ENCODE results near the gene PCF11. TPM values are rescaled to one million over a fixed set of nuclear protein-coding genes. Genes with fewer than 3 reads are reported as not detected.

PCF11 gene
- total and polyA plus RNA-seq, 11 donors, result 15.2 to 35.7 (median 25.5) TPM

- no peak for TF ChIP-seq POLR2A (IDR thresholded peaks at IDR 0.05)
- TF ChIP-seq CTCF (IDR thresholded peaks at IDR 0.05), result peak in 4 of 12 donors; percentile 8 to 24 (median 18)
- Histone ChIP-seq H3K36me3 (peaks cover 0 to 7% (median 3%) of the 10 kb centered on the region in 9 donors), H3K4me3 (no peak overlapping the region), H3K27ac (no peak overlapping the region), H3K27me3 (no peaks in the 10 kb centered on the region), H3K9me3 (no peaks in the 10 kb centered on the region), H3K4me1 (no peaks in the 10 kb centered on the region)
- no peak for DNase-seq
- no peak for ATAC-seq
- WGBS, 4 donors, result 70 to 74% (median 71%) methylated on average over 8 of the region's 8 CpGs
- intact Hi-C loops (cut with DNase I), result no loop called here
These were observed 62.2 kb downstream of the PCF11 start for GRCh38 chr11:83219095-83219494.

GRCh38 chr11:83220260-83220659 lies 63.3 kb downstream of the PCF11 start:
- intact Hi-C loops (cut with DNase I), result no loop called here
- no peaks in the 10 kb centered on the region for H3K4me1 ChIP-seq
- no peak for ATAC-seq
- H3K36me3 ChIP-seq, result peaks cover 0 to 3% (median 0%) of the 10 kb centered on the region in 9 donors
- H3K27me3 ChIP-seq, result no peaks in the 10 kb centered on the region
- 87 to 90% (median 88%) methylated on average over 10 of the region's 10 CpGs for WGBS, 4 donors
- no peak overlapping the region for H3K4me3 ChIP-seq
- no peaks in the 10 kb centered on the region for H3K9me3 ChIP-seq
- no peak for TF ChIP-seq CTCF (IDR thresholded peaks at IDR 0.05)
- no peak for TF ChIP-seq POLR2A (IDR thresholded peaks at IDR 0.05)
- DNase-seq, result no peak
- H3K27ac ChIP-seq, result no peak overlapping the region

- H3K36me3 ChIP-seq, result no peaks in the 10 kb centered on the region
- no peak overlapping the region for H3K27ac ChIP-seq
- intact Hi-C loops (cut with DNase I), result no loop called here
- no peaks in the 10 kb centered on the region for H3K27me3 ChIP-seq
- H3K4me1 ChIP-seq, result no peaks in the 10 kb centered on the region
- no peak for TF ChIP-seq POLR2A (IDR thresholded peaks at IDR 0.05)
- TF ChIP-seq CTCF (IDR thresholded peaks at IDR 0.05), result no peak
- no peak overlapping the region for H3K4me3 ChIP-seq
- no peak for ATAC-seq
- no peak for DNase-seq
- H3K9me3 ChIP-seq, result no peaks in the 10 kb centered on the region
These were observed 64.8 kb downstream of the PCF11 start for GRCh38 chr11:83221694-83222093.

GRCh38 chr11:83222499-83222898 lies 65.6 kb downstream of the PCF11 start:
- TF ChIP-seq POLR2A (IDR thresholded peaks at IDR 0.05) (no peak), CTCF (IDR thresholded peaks at IDR 0.05) (no peak)
- intact Hi-C loops (cut with DNase I), result no loop called here

More at GRCh38 chr11:83222499-83222898, 65.6 kb downstream of the PCF11 start:
- H3K36me3 ChIP-seq, result no peaks in the 10 kb centered on the region
- ATAC-seq (no peak), DNase-seq (no peak)
- no peaks in the 10 kb centered on the region for H3K4me1 ChIP-seq
- no peaks in the 10 kb centered on the region for H3K27me3 ChIP-seq
- no peak overlapping the region for H3K4me3 ChIP-seq
- no peak overlapping the region for H3K27ac ChIP-seq
- H3K9me3 ChIP-seq, result no peaks in the 10 kb centered on the region
- 93 to 96% (median 94%) methylated on average over 1 of the region's 1 CpG for WGBS, 4 donors

All from heart left ventricle (tissue), 16 donors.